Measurements from ENCODE around the gene PCDH12. TPM values are rescaled to one million over a fixed set of nuclear protein-coding genes. Genes with fewer than 3 reads are reported as not detected.

PCDH12 gene
- polyA plus RNA-seq, 1 of the 3 experiments (the other 2 are of a cell fraction): 0.02 TPM

- Histone ChIP-seq H3F3A (replicated peaks; ENCODE audit: insufficient read depth) (peaks cover 7% of the 10 kb centered on the region), H3K79me2 (ENCODE audit: insufficient read depth) (no peaks in the 10 kb centered on the region), H3K27ac (ENCODE audit: low read depth in 2 of 2, low read length in 1 of 2) (peak overlapping the region in 1 of 2 experiments; percentile 20; a peak in 1 of 4 replicates), H3K4me2 (no peak overlapping the region), H3K9me2 (no peaks in the 10 kb centered on the region), H3K9me3 (no peaks in the 10 kb centered on the region), H3K27me3 (ENCODE audit: insufficient read depth) (no peaks in the 10 kb centered on the region), H3K4me3 (ENCODE audit: low read depth in 2 of 2, low read length in 1 of 2) (no peak overlapping the region), H4K20me1 (ENCODE audit: insufficient read depth) (no peaks in the 10 kb centered on the region), H3K4me1 (ENCODE audit: control insufficient read depth in 1 of 2, insufficient read depth in 2 of 2, low read depth in 1 of 2, low read length in 1 of 2) (peaks cover 0 to 4% of the 10 kb centered on the region in 2 experiments; a peak in 1 of 4 replicates), H3K9ac (no peak overlapping the region), H2AFZ (ENCODE audit: low read depth) (no peak overlapping the region), H3K36me3 (replicated peaks in 1 of 2; ENCODE audit: control insufficient read depth in 1 of 2, insufficient read depth in 2 of 2, low read length in 1 of 2) (peaks cover 33 to 64% of the 10 kb centered on the region in 2 experiments)
- TF ChIP-seq IRF3 (IDR thresholded peaks at IDR 0.05; ENCODE audit: low read depth, low read length) (no peak), CTCF (IDR thresholded peaks at IDR 0.05) (peak; percentile 50), SIN3A (IDR thresholded peaks at IDR 0.05; ENCODE audit: borderline replicate concordance, low read depth, low read length) (no peak), FOXM1 (IDR thresholded peaks at IDR 0.05; ENCODE audit: low read depth) (no peak), ELF1 (IDR thresholded peaks at IDR 0.05) (no peak), USF2 (IDR thresholded peaks at IDR 0.05; ENCODE audit: borderline replicate concordance, low read depth, low read length) (no peak), RAD21 (IDR thresholded peaks at IDR 0.05; ENCODE audit: low read length) (peak; percentile 43)
- 86% methylated on average over 6 of the region's 6 CpGs for WGBS (ENCODE audit: low lambda C conversion rate)
- CTCF ChIA-PET: interaction anchor here (0.7 to 3.7 kb wide), 8 partner anchors 9 to 146 kb away, joined by 3 to 34 read pairs (median 4); partner anchors contain the start of gene GNPDA1
- POLR2A ChIA-PET: no interaction called here
- no peak for DNase-seq
Observed at GRCh38 chr5:142000704-142001484, 42.9 kb upstream of the PCDH12 start.

GRCh38 chr5:142000173-142000572, 42.2 kb upstream of the PCDH12 start:
- H3K9me2 ChIP-seq: no peaks in the 10 kb centered on the region
- H3K9me3 ChIP-seq: no peaks in the 10 kb centered on the region
- H3K79me2 ChIP-seq (ENCODE audit: insufficient read depth): no peaks in the 10 kb centered on the region
- ChIA-PET POLR2A (no interaction called here), CTCF (interaction anchor here (0.7 to 3.7 kb wide), 7 partner anchors 9 to 147 kb away, joined by 3 to 34 read pairs (median 5); partner anchors contain the start of gene GNPDA1)
- H3K9ac ChIP-seq: no peak overlapping the region
- no peaks in the 10 kb centered on the region for H3K27me3 ChIP-seq (ENCODE audit: insufficient read depth)
- peaks cover 7% of the 10 kb centered on the region for H3F3A ChIP-seq (replicated peaks; ENCODE audit: insufficient read depth)
- WGBS (ENCODE audit: low lambda C conversion rate): 53% methylated on average over 1 of the region's 1 CpG
- H3K36me3 ChIP-seq (replicated peaks in 1 of 2; ENCODE audit: control insufficient read depth in 1 of 2, insufficient read depth in 2 of 2, low read length in 1 of 2): peaks cover 33 to 61% of the 10 kb centered on the region in 2 experiments
- H3K4me3 ChIP-seq (ENCODE audit: low read depth in 2 of 2, low read length in 1 of 2): no peak overlapping the region
- peaks cover 0 to 4% of the 10 kb centered on the region in 2 experiments; a peak in 1 of 4 replicates for H3K4me1 ChIP-seq (ENCODE audit: control insufficient read depth in 1 of 2, insufficient read depth in 2 of 2, low read depth in 1 of 2, low read length in 1 of 2)
- no peak overlapping the region for H3K4me2 ChIP-seq
- DNase-seq: no peak
- H2AFZ ChIP-seq (ENCODE audit: low read depth): no peak overlapping the region
- H4K20me1 ChIP-seq (ENCODE audit: insufficient read depth): no peaks in the 10 kb centered on the region
- no peak overlapping the region for H3K27ac ChIP-seq (ENCODE audit: low read depth in 2 of 2, low read length in 1 of 2)
- no peak for TF ChIP-seq MAX (IDR thresholded peaks at IDR 0.05; ENCODE audit: low read depth)
- no peak for TF ChIP-seq FOXJ3 (CRISPR knock-in tag; IDR thresholded peaks at IDR 0.05)
- no peak for TF ChIP-seq MEF2A (IDR thresholded peaks at IDR 0.05; ENCODE audit: borderline replicate concordance, low read depth)
- TF ChIP-seq FOSL2 (IDR thresholded peaks at IDR 0.05; ENCODE audit: borderline replicate concordance, low read depth): no peak
- no peak for TF ChIP-seq MXI1 (IDR thresholded peaks at IDR 0.05; ENCODE audit: low read depth, low read length)
- no peak for TF ChIP-seq USF2 (IDR thresholded peaks at IDR 0.05; ENCODE audit: borderline replicate concordance, low read depth, low read length)
- no peak for TF ChIP-seq SMC3 (IDR thresholded peaks at IDR 0.05; ENCODE audit: low read depth, low read length)
- no peak for TF ChIP-seq RFX5 (IDR thresholded peaks at IDR 0.05; ENCODE audit: low read length)
- no peak for TF ChIP-seq USF1 (IDR thresholded peaks at IDR 0.05; ENCODE audit: borderline replicate concordance, low read depth)
- no peak for TF ChIP-seq ZBTB33 (IDR thresholded peaks at IDR 0.05; ENCODE audit: borderline replicate concordance, low read depth)
- TF ChIP-seq RXRA (IDR thresholded peaks at IDR 0.05; ENCODE audit: borderline replicate concordance, low read depth): no peak
- TF ChIP-seq TCF12 (IDR thresholded peaks at IDR 0.05): no peak
- TF ChIP-seq POLR2AphosphoS5 (IDR thresholded peaks at IDR 0.05; ENCODE audit: low read depth, low read length): no peak

All from SK-N-SH (cell line).